ENCODE data around the gene CDC42EP3.

Gene CDC42EP3

GRCh38 chr2:37623406-37623805 lies 48.0 kb downstream of the CDC42EP3 start:
- ChIA-PET CTCF (interaction anchor here (0.7 to 3.6 kb wide), 15 partner anchors 10 to 254 kb away, joined by 3 to 10 read pairs (median 4); no protein-coding TSS in a partner anchor), POLR2A (interaction anchor here (1.2 kb wide), 1 partner anchor 65 kb away, joined by 3 read pairs; no protein-coding TSS in a partner anchor)
- TF ChIP-seq, protein P1, sequence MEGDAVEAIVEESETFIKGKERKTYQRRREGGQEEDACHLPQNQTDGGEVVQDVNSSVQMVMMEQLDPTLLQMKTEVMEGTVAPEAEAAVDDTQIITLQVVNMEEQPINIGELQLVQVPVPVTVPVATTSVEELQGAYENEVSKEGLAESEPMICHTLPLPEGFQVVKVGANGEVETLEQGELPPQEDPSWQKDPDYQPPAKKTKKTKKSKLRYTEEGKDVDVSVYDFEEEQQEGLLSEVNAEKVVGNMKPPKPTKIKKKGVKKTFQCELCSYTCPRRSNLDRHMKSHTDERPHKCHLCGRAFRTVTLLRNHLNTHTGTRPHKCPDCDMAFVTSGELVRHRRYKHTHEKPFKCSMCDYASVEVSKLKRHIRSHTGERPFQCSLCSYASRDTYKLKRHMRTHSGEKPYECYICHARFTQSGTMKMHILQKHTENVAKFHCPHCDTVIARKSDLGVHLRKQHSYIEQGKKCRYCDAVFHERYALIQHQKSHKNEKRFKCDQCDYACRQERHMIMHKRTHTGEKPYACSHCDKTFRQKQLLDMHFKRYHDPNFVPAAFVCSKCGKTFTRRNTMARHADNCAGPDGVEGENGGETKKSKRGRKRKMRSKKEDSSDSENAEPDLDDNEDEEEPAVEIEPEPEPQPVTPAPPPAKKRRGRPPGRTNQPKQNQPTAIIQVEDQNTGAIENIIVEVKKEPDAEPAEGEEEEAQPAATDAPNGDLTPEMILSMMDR (IDR thresholded peaks at IDR 0.05; ENCODE audit: control extremely low read depth, extremely low read depth, low read depth, missing control alignments): no peak
- no peak for DNase-seq (ENCODE audit: extremely low spot score)

GRCh38 chr2:37622450-37623100 lies 48.9 kb downstream of the CDC42EP3 start:
- no peak for DNase-seq (ENCODE audit: extremely low spot score)
- ChIA-PET CTCF (interaction anchor here (0.9 to 4.5 kb wide), 16 partner anchors 9 to 208 kb away, joined by 3 to 31 read pairs (median 4); no protein-coding TSS in a partner anchor), POLR2A (interaction anchor here (1.2 kb wide), 1 partner anchor 64 kb away, joined by 3 read pairs; no protein-coding TSS in a partner anchor)
- TF ChIP-seq, protein P1 (IDR thresholded peaks at IDR 0.05; ENCODE audit: control extremely low read depth, extremely low read depth, low read depth, missing control alignments): no peak

GRCh38 chr2:37621199-37621598 lies 50.2 kb downstream of the CDC42EP3 start:
- POLR2A ChIA-PET: no interaction called here
- CTCF ChIA-PET: interaction anchor here (0.8 to 4.5 kb wide), 14 partner anchors 9 to 225 kb away, joined by 3 to 31 read pairs (median 5); no protein-coding TSS in a partner anchor
- DNase-seq (ENCODE audit: extremely low spot score): no peak
- TF ChIP-seq, protein P1 (IDR thresholded peaks at IDR 0.05; ENCODE audit: control extremely low read depth, extremely low read depth, low read depth, missing control alignments): no peak

- TF ChIP-seq, protein P1 (IDR thresholded peaks at IDR 0.05; ENCODE audit: control extremely low read depth, extremely low read depth, low read depth, missing control alignments): no peak
- ChIA-PET POLR2A (no interaction called here), CTCF (interaction anchor here (0.9 to 4.5 kb wide), 10 partner anchors 10 to 257 kb away, joined by 3 to 31 read pairs (median 6); no protein-coding TSS in a partner anchor)
- no peak for DNase-seq (ENCODE audit: extremely low spot score)
These were observed 51.5 kb downstream of the CDC42EP3 start for GRCh38 chr2:37619959-37620300.

DNA sequence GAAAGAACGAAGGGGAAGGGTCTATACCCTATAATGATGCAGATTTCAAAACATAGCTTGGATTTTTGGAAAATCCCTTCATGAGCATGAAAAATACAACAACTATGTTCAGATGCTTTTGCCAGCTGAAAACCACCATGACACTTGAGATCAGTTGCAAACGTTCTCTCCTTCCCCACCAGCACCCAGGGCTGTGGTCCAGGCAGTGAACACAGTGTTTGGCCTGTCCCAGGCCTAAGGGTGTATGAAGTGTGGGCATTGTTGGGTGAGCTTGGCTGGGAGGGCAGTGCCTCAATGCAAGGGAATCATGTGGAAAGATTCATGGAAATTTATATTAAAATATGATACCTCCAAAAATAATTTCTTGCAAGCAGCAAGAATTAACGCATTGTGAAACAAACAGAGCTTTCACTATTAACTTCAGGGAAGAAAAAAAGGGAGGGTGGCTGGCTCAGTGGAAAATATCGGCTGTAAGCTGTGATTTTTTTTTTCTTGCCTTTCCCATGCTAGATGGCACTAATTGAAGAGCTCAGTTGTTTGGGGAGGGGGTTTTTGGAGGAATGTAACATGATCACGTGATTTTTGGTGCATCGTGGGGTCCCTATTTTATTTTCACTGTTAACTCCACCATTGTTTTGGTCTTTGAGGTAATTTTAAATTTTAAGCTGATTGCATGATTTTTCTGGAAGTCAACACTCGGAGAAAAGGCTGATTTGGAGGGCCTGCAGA lies 52.0 kb downstream of the CDC42EP3 start:
- ChIA-PET CTCF (interaction anchor here (0.9 to 4.5 kb wide), 12 partner anchors 9 to 258 kb away, joined by 3 to 31 read pairs (median 4); no protein-coding TSS in a partner anchor), POLR2A (no interaction called here)
- DNase-seq (ENCODE audit: extremely low spot score): no peak
- TF ChIP-seq, protein P1 (IDR thresholded peaks at IDR 0.05; ENCODE audit: control extremely low read depth, extremely low read depth, low read depth, missing control alignments): no peak

DNA sequence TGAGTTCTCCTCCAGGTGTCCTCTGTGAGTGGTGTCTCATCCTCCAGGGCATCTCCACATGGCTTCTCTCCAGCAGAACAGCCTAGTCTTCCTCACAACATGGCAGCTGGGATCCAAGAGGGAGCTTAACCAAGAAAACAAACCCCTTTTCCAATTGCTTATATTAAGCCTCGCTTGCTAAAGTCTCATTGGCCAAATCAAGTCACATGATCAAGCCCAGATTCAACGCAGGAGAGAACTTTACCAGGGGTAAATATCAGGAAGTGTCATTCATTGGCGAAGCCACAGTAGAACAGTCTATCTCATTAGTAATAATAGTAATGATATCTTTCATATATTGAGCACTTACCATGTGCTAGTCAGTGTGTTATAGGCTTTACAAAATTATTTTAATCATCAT lies 53.1 kb downstream of the CDC42EP3 start:
- CTCF ChIA-PET: interaction anchor here (1.0 to 4.5 kb wide), 10 partner anchors 8 to 222 kb away, joined by 3 to 31 read pairs (median 4); no protein-coding TSS in a partner anchor
- DNase-seq (ENCODE audit: extremely low spot score): no peak
- TF ChIP-seq, protein P1 (IDR thresholded peaks at IDR 0.05; ENCODE audit: control extremely low read depth, extremely low read depth, low read depth, missing control alignments): no peak
- POLR2A ChIA-PET: no interaction called here

All from GM10248 (cell line).